Measurements from ENCODE around the gene ARL6.
A peak's percentile ranks its signal among the peaks of the same experiment; 100 is the strongest.
"Not testable (repeated sequence)": the region's sequence is repeated elsewhere in the genome, so short reads cannot be mapped to it uniquely, and the experiment has no call there.

The ARL6 gene

GRCh38 chr3:97821774-97822358 is 57.3 kb downstream of the ARL6 start, which contains the start of gene CRYBG3:
CRYBG3 (plus strand) TSS chr3:97822011; CDS start chr3:97822207, 196 bp downstream.
- peak; percentile 82 for DNase-seq (ENCODE audit: low spot score)

DNA sequence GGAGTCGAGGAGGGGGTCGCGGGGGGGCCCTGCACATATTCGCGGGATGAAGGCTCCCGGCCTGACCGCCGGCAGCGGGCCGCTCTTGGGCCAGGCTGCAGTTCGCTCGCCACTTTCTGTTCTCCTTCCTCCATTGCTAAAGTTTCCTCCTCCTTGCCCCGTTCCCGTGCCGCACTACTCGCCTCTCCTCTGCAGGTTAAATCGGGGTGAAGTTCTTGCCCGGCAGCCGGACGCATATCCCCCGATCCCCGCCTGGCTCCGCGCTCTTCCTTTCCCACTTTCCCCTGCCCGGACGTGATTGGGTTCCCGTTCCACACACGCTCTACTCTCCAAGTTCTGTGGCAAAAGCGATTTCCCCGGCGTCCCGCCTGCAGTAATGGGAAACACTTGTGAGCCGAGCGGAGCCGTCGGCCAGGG is 57.8 kb downstream of the ARL6 start:
- DNase-seq (ENCODE audit: low spot score) = peak; percentile 58

GRCh38 chr3:97823046-97824004 is 58.8 kb downstream of the ARL6 start:
- DNase-seq (ENCODE audit: low spot score) = peak; percentile 4

GRCh38 chr3:97825101-97825500 is 60.5 kb downstream of the ARL6 start:
- DNase-seq (ENCODE audit: low spot score) = no peak

DNA sequence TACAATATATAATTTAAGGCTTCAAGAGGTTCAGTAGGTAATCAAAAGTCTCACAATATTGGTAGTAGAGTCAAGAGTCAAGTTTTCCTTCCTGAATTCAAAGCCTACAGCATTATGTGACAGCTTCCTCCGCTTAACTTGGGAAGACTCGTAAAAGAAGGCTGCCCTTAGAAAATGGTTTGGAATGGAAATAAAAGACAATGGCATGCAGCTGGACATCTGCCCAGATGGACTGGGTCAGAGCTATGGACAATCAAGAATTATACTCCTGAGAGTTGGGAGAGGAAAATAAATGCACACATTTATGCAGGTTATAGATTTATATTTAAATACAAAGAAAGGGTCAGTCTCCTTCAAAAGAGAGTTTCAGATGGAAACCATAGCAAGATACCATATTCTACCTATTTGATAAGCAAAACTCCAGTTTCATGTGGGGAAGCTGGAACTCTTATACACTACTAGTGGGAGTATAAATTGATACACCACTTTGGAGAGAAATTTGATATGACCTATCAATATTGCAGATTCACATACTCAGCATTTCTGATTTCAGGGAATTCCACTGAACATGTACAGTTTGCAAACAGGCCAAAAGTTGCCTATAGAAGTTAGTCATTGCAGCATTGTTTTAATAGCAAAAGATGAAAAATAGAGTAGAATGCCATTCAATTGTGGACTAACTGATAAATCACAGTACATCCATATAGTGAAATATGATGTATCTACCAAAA is 63.3 kb downstream of the ARL6 start:
- no peak for DNase-seq (ENCODE audit: low spot score)

- DNase-seq (ENCODE audit: low spot score) = no peak
Observed at GRCh38 chr3:97829198-97829597, 64.6 kb downstream of the ARL6 start.

DNA sequence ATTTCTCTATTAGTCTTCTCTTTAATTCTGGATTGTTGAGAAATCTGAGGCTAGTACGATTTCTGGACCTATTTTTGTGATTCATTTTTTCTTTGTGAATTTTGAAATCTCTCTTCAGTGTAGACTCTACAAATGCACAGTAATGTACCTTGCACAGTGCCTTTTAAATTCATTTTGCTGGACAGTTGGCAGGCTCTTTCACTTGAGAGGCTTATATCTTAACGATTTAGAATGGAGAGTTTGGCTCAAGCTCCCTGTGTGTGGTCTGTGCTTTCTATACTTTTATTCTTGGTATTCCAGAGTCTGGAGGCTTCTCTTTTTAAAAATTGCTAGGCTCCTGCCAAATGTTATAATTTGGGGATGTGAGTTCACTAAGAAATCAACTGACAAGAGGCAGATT is 66.1 kb downstream of the ARL6 start:
- no peak for DNase-seq (ENCODE audit: low spot score)

DNA sequence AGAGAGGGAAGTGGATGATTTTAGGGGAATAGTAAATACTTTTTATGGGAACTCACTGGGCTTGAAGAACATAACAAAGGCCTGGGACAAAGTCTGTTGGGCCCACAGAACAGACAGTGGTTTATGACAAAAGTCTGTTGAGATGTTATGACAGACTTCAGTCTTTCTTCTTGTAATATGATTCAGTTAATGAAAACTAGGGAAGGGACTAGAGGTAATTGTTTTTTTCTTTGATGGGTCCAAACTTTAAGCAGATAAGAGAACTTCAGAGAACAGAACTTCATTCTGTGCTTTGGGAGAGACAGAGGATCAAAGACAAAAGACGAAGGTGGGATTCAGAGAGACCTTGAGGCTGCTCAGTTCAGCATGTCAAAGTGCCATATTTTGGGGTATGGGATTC is 66.6 kb downstream of the ARL6 start:
- no peak for DNase-seq (ENCODE audit: low spot score)

DNA sequence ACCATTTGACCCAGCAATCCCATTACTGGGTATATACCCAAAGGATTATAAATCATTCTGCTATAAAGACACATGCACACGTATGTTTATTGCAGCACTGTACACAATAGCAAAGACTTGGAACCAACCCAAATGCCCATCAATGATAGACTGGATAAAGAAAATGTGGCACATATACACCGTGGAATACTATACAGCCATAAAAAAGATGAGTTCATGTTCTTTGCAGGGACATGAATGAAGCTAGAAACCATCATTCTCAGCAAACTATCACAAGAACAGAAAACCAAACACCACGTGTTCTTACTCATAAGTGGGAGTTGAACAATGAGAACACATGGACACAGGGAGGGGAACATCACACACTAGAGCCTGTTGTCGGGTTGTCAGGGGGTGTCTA is 68.6 kb downstream of the ARL6 start:
- not testable (repeated sequence) for DNase-seq (ENCODE audit: low spot score)

GRCh38 chr3:97835761-97836160 is 71.2 kb downstream of the ARL6 start:
- no peak for DNase-seq (ENCODE audit: low spot score)

- no peak for DNase-seq (ENCODE audit: low spot score)
Observed at GRCh38 chr3:97838393-97838792, 73.8 kb downstream of the ARL6 start.

- no peak for DNase-seq (ENCODE audit: low spot score)
Observed at GRCh38 chr3:97839944-97840343, 75.4 kb downstream of the ARL6 start.

GRCh38 chr3:97841304-97841703 is 76.7 kb downstream of the ARL6 start:
- DNase-seq (ENCODE audit: low spot score) = no peak

- DNase-seq (ENCODE audit: low spot score) = no peak
Observed at GRCh38 chr3:97841956-97842355, 77.4 kb downstream of the ARL6 start.

- no peak for DNase-seq (ENCODE audit: low spot score)
Observed at GRCh38 chr3:97848779-97849178, 84.2 kb downstream of the ARL6 start.
